NCI-H1092 treated with DMSO at 0.1 percent for 48 hours (cell line): Measurements from ENCODE around the gene TRIM38.
"Not testable (repeated sequence)": the region's sequence is repeated elsewhere in the genome, so short reads cannot be mapped to it uniquely, and the experiment has no call there.

ENCODE experiments used
- DNase-seq: peaks from one replicate; lab custom pipeline; 2025; lab: John Stamatoyannopoulos, UW

TRIM38 gene, protein sequence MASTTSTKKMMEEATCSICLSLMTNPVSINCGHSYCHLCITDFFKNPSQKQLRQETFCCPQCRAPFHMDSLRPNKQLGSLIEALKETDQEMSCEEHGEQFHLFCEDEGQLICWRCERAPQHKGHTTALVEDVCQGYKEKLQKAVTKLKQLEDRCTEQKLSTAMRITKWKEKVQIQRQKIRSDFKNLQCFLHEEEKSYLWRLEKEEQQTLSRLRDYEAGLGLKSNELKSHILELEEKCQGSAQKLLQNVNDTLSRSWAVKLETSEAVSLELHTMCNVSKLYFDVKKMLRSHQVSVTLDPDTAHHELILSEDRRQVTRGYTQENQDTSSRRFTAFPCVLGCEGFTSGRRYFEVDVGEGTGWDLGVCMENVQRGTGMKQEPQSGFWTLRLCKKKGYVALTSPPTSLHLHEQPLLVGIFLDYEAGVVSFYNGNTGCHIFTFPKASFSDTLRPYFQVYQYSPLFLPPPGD

DNA sequence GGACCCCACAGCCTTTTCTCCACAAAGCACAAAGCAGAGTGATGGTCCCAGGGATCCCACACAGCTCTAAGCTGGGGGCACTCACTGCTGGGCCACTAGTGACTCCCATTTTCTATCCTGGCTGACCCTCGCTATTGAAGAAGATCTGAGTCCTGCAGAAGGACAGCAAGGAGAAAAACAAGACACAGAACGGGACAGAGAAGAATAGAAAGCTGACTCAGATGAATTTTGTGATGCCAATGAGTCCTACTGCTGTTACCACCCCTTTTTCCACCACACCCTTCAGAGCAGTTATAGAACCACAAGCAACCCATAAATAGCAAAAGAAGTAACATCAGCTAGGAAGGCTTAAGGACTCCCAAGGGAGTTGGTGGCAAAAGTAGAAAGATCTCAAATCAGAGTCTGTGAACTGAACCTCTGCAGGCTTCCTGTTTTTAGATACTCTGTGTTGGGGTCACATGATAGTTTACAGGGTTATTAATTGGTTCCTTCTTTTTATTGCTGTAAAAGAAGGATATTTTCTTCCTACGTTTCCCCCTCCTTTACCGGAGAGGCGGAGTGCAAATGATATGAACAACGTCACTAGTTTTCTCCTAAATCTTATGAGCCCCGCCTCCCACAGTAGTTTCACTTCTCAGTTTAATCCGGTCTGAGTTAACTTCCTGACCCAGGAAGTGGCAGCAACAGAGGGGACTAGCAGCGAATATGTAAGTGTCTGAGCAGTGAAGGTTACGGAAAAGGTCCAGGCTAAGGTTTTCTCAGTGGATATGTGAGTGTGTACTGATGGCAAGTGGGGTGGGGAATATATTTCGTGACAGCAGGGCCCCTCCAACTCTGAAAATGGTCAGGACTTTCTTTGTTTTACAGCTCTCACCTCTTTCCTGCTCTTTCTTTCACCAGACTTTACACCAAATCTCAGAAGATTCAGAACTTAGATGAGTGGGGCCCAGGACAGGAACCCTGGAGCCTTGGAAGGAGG, at the start of gene TRIM38:
TRIM38 (plus strand) TSS at position 654 of the 979 bp plus-strand sequence. CDS start 3,721 bp downstream, outside the sequence.
- DNase-seq: no peak

DNA sequence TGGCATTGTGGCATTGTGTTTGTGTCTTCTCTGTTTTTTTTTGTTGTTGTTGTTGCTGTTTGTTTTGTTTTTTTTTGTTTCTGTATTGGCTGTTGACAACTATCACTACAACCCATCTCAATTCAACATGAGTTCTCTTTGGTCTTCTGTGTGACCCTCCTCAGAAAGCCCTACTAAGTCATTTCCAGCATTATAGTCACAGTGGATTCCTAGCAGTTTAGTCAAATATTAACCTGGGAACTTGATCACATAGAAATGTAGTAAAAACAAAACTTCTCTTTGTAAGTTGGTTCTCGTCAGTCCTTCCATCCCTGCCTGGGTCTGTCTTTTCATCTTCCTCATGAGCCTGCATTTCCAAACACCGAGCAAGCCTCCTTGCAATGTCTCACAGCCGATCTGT, 48.9 kb upstream of the TRIM38 start:
- DNase-seq: no peak

DNA sequence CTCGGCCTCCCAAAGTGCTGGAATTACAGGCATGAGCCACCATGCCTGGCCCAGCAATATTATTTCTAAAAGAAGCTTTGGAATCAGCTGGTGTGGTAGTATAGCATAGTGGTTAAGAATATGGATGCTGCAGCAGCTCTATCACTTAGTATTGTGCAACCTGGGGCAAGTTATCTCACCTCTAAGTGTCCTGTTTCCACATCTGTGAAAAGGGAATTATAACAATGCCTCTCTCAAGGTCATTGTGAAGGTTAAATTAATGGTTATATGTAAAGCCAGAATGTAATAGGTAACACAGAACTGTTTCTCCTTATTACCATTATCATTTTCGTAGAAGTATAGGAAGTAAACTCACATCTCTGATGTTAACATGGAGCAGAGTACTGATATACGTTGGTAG, 46.3 kb upstream of the TRIM38 start:
- no peak for DNase-seq

DNA sequence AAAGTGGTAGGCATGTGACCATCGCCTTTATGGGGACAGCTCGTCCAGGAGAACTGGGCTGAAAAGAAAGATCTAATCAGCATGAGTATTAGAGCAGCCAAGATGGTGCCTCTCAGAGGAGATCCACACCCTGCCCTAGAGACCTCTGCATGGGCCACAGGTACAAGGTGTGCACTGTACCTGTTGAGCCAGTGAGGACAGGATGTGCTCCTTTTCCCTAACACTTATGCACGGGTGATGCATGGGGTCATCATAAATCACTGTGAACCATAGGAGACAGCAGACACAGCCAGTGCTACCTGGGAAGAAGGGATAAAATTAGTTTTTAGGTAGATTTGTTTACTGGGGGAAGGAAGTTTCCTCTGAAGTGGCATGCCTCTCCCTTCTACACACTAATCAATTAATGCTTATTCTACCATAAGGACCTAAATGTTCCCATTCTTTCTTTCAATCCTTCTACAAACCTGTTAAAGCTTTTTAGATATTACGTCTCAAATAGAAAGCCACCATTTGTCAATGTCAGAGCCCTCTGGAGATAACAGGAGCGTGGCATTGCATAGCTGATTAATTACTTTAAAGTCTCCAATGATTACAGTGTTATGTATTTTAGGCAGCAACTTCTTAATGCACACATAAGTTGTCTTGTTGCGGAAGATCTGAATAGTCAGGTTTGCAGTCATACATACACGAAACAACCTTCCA, 45.7 kb upstream of the TRIM38 start:
- no peak for DNase-seq

DNA sequence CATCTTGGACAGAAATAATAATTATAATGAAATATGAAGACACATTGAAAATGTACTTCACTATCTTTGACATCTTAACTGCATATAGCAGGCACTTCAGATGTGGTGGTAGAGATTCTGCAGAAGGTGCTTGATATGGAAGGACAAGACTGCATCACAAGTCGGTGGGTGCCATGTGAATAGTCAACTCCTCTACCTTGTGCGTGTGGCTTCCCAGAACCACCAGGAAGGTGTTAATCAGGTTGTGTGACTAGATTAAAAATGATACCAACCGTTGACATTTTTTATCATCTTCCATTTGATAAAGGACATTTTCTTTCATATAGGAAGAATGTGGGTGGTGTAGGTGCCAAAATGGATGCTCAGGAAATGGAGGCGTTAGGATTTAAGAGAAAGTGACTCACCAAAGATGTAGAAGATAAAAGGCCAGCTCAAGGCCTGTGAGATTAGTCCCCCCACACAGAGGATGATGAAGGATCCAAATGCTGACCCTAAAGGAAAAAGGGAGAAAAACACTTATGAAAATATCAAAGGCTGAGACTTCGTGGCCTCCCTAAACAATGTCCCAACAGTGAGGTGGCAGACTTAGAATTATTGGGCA, 44.4 kb upstream of the TRIM38 start:
- no peak for DNase-seq

DNA sequence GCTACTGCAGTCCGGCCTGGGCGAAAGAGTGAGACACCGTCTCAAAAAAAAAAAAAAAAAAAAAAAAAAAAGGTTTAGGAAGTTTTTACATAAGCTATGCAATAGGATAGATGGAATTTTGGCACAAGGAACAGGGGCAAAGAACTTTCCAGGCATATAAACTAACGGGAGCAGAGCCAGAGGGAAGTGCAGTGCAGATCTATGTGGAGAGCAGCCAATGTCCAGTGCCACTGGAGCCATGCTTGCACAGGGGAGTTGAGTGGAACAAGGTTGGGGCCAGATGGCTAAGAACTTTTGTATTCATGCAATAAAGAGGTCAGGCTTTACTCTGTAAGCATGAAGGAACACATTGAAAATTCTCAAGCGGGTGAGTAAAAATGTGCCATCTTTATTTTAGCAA, 42.9 kb upstream of the TRIM38 start:
- DNase-seq: no peak

DNA sequence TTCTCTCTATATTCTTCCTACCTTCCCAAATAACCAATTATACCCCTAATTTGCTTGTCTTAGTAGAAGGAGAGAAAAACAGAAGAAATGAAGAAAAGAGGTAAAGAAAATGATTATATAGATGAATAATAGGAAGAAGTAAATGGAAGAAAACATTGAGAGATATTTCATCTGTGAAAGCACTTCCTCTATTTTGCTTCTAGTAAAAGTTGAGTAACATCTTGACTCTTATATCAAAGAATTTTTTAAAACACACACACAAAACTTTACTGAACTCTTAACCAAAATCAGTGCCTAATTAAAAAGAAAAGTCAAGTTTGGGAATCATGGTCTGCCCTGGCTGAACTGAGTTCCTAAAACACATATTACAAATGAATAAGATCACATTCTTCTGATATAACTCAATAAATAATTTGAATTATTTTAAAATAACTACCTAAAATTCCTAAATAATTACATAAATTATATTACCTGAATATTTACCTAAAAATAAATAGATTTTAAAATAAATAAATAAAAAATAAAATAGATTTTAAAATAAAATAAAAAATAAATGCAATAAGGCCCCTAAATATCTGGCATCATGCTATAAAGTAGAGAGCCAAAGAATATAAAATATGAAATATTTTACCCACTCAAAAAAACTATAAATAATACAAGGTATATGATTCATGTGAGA, 40.9 kb upstream of the TRIM38 start:
- no peak for DNase-seq

DNA sequence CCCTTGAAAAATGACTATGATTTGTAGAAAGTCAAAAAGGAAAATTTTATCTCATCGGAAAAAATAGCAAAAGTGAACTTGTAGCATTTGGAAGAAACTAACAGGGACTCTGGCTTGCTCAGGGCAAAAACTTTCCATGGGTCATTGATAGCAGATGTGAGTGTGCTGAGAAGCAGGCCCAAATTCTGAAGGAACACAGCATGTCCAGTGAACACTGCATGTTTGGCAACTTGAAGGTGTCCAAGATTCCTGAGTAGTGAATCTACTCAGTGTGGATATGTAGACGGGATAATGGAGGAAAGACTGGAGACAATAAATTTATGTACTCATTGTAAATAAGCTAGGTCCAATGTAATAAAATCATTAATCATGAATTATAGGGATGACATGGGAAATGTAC, 40.3 kb upstream of the TRIM38 start:
- DNase-seq: no peak

DNA sequence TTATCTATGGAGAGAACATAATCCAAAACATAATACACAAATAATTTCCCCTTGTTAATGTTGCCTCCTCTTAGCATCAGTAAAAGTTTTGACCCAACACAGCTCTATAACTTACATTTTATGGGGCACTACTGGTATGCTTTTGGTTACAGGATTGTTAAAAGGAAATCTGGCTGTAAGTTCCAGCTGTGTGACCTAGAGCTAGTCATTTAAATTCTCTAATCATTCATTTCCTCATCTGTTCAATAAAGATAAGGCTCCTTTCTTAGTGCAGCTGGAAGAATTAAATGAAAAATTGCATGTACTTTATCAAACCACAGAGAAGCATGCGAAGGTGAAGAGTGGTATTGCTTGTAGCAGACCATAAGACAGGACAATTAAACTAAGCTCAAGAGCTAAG, 36.7 kb upstream of the TRIM38 start:
- no peak for DNase-seq

DNA sequence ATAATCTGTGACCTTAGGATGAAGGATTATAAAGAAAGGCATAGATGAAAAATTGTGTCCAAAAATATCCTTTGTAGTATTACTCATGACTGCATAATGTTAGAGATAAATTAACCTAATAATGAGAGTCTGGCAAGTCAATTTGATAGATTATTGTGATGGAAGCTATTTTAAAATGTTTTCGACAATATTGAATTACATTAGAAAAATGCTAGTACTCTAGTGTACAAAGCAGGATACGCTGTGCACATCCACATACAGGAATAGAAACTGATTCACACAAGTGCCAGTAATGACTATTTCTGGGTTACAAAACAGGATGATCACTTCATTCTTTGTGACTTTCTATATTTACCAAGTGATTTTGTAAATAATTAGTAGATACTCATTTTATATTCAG, 35.4 kb upstream of the TRIM38 start:
- no peak for DNase-seq

DNA sequence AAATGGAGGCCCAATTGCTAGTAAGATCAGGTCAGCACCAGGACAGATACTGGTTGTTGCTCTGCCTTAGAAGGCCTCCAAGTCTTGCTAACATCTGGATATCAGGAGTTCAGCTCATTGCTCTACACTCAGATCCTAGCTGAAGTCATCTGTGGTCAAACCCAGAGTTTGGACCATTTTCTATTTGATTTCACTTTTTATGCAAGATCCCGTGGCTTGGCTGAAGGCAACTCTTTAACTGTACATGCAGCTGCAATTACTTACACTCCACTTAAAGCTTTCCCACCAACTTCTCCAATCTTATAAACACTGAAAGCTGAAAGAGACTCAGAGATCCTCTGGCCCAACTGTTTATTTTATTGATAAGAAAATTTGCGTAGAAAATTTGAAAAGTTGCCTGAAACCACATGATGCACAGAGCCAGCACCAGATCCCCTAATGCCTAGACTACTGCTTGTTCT, 34.8 kb upstream of the TRIM38 start:
- no peak for DNase-seq

DNA sequence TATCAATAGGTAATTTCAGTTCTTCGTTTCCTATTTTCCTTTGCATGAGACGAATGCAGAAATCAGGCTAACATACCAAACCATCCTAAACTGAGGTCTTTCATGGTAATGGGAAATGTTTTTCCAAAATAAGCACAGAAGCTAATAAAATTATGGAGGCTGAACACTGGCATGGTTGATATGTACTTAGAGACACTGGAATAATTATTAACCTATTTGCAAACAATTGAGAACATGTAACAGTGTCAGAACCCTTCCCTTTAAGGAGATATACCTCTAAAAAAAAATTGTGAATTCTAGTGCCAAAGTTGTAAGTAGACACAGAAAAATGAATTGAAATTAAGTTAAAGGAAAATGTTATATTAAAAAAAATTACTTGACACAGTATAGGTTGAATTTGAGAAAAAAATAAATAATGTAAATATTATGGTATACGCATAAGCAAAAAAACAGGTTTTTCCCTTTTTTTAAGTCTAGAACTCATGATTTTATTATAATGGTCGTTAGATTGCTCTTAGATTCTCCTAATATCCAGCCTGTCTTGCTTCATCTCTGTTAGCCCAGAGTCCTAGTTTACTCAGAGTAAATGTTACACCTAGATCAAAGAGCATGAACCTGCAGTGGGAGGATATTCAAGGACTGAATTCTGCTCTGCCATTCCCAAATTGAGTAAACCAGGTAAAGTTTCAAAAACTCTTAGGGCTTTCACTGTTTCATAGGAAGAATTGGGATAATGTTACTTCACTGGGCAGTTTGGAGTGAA, 33.9 kb upstream of the TRIM38 start:
- DNase-seq: no peak

DNA sequence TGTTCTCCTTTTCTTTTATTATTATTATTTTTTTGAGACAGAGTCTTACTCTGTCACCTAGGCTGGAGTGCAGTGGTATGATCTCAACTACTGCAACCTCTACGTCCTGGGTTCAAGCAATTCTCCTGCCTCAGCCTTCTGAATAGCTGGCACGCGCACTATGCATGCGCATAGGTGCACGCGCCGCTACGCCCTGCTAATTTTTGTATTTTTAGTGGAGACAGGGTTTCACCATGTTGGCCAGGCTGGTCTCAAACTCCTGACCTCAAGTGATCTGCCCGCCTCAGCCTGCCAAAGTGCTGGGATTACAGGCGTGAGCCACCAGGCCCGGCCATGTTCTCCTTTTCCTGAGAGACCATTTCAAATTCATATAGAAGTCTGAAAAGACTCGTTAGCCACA, 32.8 kb upstream of the TRIM38 start:
- DNase-seq: not testable (repeated sequence)

DNA sequence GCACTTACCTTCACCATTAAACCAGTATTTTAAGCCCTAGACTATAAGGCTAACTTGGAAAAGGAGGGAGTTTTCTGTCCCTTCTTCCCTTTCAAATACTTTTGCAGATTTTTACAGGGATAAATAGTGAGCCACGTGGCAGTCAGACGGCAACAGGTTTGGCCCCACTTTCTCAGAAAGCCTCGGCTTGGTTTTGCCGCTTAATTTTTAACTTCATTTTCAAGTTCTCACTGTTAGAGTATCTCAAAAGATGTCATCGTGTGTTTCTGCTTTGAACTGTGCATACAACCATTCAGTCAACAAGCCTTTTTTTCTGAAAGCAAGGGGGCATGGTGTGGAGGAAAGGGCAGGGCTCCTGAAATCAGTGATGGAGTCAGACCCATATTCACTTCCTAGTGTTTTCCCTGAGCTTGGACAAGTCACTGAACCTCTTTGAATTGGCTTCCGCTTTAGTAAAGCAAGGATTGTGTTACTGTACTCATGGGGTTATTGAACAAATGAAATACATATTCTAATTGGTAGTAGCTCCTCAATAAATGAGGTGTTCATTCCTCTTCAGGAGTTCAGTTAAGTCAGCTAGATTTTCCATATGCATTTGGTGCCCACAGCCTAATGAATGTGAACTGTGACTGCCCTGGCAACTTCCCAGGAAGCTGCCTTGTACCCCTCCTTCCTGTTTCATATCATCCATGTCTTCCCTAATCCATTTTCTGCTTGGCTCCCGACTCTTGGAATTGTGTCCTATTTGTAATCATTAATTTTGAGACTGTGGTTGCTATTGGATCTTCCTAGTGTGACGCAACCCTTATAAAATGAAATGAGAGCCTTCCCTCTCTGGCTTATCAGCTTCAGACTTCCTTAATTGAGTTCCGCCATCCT, 31.8 kb upstream of the TRIM38 start, which contains the start of gene SLC17A2:
SLC17A2 (minus strand) TSS at position 160 of the 879 bp plus-strand sequence. CDS start 4,895 bp downstream, outside the sequence.
- DNase-seq: no peak

DNA sequence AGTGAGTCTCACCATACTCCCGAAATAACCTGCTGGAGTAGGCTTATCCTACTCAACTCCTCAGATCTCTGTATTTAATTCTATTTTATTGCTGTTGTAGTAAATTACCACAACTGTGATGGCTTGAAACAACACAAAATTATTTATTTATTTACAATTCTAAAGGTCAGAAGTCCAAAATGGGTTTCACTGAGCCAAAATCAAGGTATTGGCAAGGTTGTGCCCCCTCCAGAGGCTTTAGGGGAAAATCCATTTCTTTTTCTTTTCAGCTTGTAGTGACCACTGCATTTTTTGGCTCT, 31.2 kb upstream of the TRIM38 start:
- no peak for DNase-seq

DNA sequence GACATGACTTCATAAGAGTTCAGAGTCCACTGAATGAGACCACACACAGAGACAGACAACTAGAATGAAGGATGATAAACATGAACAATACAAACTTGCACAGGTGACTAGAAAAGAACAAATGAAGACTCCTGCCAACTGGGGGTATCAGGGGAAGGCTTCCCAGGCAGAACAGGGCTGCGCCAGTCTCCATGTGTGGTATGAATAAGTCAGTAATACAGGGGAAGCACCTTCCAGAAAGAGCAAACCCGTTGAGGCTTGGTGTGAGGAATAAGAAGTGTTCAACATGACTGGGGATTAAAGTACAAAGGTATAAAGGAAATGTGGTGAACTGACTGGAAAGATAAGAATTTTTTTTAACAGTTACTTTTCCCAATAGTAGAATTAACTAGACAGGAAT, 28.4 kb upstream of the TRIM38 start:
- no peak for DNase-seq

DNA sequence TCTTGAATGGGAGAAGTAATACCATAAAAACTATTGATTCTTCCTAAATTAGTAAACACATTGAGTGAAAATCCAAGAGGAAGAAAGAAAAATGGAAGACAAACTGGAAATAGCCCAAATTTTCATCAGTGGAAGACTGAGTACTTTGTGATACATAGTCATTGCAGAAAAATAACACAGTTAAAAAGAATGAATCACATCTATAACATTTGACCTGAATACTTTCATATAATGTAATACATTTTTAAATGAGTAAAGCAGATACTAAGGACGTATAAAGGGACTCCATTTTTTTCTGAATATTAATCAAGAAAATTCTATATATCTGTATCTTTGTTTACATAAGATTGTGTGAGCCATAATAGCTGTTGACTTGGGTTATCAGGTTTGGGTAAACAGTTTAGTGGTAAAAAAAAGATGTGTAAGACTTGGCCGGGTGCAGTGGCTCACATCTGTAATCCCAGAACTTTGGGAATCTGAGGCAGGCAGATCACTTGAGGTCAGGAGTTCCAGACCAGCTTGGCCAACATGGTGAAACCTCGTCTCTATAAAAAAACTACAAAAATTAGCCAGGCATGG, 27.8 kb upstream of the TRIM38 start:
- DNase-seq: no peak

DNA sequence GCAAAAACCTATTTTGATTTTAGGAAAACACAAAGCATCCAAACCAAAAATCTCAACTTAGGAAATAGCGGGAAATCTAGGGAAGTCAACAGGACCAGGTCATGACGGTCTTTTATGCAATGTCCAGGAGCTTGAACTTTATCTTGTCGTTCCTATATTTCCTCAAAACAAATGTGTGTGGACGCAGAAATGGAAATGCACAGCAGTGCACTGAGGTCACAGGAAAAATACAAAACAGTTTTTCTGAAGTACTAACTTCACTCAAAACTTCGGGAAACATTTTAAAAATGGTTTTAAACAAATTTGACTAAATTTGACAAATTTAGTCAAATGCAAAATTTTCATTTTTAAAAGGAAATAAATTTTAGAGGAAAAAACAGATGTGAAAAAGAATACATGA, 26.6 kb upstream of the TRIM38 start:
- DNase-seq: no peak

DNA sequence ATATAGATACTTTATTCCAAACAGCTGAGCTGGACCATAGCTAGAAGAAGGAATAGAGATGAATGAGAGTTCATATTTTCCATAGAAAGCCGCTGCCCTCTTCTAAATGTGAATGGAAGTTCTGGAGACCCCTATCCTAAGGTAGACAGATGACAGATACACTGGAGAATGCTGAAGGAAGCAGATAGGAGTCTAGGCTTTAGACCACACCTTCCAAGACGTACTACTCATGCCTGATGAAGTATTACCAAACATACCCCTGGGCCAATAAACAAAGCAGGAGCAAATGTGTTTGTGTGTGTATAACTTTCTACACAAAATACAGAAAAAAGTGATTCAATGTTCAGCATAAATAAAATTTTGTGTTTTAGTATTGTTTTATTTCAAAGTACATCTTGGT, 23.0 kb upstream of the TRIM38 start:
- DNase-seq: no peak
